HEK293 (cell line): ENCODE data around the gene S100A13.

ENCODE experiments used
- FEZF1 ChIP-seq: fragments of 450-650 bp; formaldehyde crosslinking; IDR thresholded peaks from 2 replicates; pipeline ENCODE4 v1.5.1; 2016; ENCODE audit warnings: missing biosample characterization, missing genetic modification characterization
- SP7 ChIP-seq: fragments of 450-650 bp; formaldehyde crosslinking; IDR thresholded peaks from 2 replicates; pipeline ENCODE4 v1.5.1; 2016; ENCODE audit warnings: missing biosample characterization, missing genetic modification characterization
- ZFP3 ChIP-seq: fragments of 450-650 bp; formaldehyde crosslinking; IDR thresholded peaks from 2 replicates; pipeline ENCODE4 v1.5.1; 2016; ENCODE audit warnings: low read depth, missing biosample characterization, missing genetic modification characterization
- ZFP69B ChIP-seq: fragments of 450-650 bp; formaldehyde crosslinking; IDR thresholded peaks from 2 replicates; pipeline ENCODE4 v1.5.1; 2016; ENCODE audit warnings: missing biosample characterization, missing genetic modification characterization
- ZNF140 ChIP-seq: fragments of 450-650 bp; formaldehyde crosslinking; IDR thresholded peaks from 2 replicates; pipeline ENCODE4 v1.5.1; 2016; ENCODE audit warnings: missing biosample characterization, missing genetic modification characterization
- ZNF302 ChIP-seq: fragments of 450-650 bp; formaldehyde crosslinking; IDR thresholded peaks from 2 replicates; pipeline ENCODE4 v1.5.1; 2016; ENCODE audit warnings: missing biosample characterization, missing genetic modification characterization, low read depth
- ZNF555 ChIP-seq: fragments of 450-650 bp; formaldehyde crosslinking; conservative IDR thresholded peaks from 2 replicates; pipeline ENCODE4 v1.5.1; 2017; ENCODE audit warnings: missing biosample characterization, mild to moderate bottlenecking, missing genetic modification characterization, inconsistent platforms
- ZNF561 ChIP-seq: fragments of 450-650 bp; IDR thresholded peaks from 2 replicates; pipeline ENCODE4 v1.5.1; 2018; ENCODE audit warnings: missing biosample characterization, missing genetic modification characterization, borderline replicate concordance
- ZNF610 ChIP-seq: fragments of 450-650 bp; formaldehyde crosslinking; IDR thresholded peaks from 2 replicates; pipeline ENCODE4 v1.5.1; 2016; ENCODE audit warnings: missing biosample characterization, missing genetic modification characterization, borderline replicate concordance
- ZNF747 ChIP-seq: fragments of 450-650 bp; formaldehyde crosslinking; IDR thresholded peaks from 2 replicates; pipeline ENCODE4 v1.5.1; 2016; ENCODE audit warnings: missing biosample characterization, missing genetic modification characterization
- ZNF792 ChIP-seq: fragments of 450-650 bp; formaldehyde crosslinking; IDR thresholded peaks from 2 replicates; pipeline ENCODE4 v1.5.1; 2016; ENCODE audit warnings: missing biosample characterization, missing genetic modification characterization
- TF ChIP-seq, protein P1 (sequence below): fragments of 450-650 bp; formaldehyde crosslinking; IDR thresholded peaks from 2 replicates; pipeline ENCODE4 v1.5.1; 2016; ENCODE audit warnings: missing biosample characterization, missing genetic modification characterization
- TF ChIP-seq, protein P2 (sequence below): fragments of 450-650 bp; formaldehyde crosslinking; IDR thresholded peaks from 2 replicates; pipeline ENCODE4 v1.5.1; 2016; ENCODE audit warnings: missing biosample characterization, missing genetic modification characterization, borderline replicate concordance
- TF ChIP-seq, protein P3 (sequence below): fragments of 450-650 bp; formaldehyde crosslinking; IDR thresholded peaks from 2 replicates; pipeline ENCODE4 v1.5.1; 2016; ENCODE audit warnings: missing biosample characterization, missing genetic modification characterization, borderline replicate concordance
- TF ChIP-seq, protein P4 (sequence below): fragments of 450-650 bp; formaldehyde crosslinking; IDR thresholded peaks from 2 replicates; pipeline ENCODE4 v1.5.1; 2016; ENCODE audit warnings: missing biosample characterization, missing genetic modification characterization, low read depth
- TF ChIP-seq, protein P5 (sequence below): sonication (generic); formaldehyde crosslinking; IDR thresholded peaks from 2 replicates; pipeline ENCODE4 v1.8.1; 2022; ENCODE audit warnings: mild to moderate bottlenecking, moderate library complexity, missing genetic modification reagents
- TF ChIP-seq, protein P6 (sequence below): fragments of 450-650 bp; formaldehyde crosslinking; IDR thresholded peaks from 2 replicates; pipeline ENCODE4 v1.5.1; 2016; ENCODE audit warnings: missing biosample characterization, missing genetic modification characterization

S100A13 gene

DNA sequence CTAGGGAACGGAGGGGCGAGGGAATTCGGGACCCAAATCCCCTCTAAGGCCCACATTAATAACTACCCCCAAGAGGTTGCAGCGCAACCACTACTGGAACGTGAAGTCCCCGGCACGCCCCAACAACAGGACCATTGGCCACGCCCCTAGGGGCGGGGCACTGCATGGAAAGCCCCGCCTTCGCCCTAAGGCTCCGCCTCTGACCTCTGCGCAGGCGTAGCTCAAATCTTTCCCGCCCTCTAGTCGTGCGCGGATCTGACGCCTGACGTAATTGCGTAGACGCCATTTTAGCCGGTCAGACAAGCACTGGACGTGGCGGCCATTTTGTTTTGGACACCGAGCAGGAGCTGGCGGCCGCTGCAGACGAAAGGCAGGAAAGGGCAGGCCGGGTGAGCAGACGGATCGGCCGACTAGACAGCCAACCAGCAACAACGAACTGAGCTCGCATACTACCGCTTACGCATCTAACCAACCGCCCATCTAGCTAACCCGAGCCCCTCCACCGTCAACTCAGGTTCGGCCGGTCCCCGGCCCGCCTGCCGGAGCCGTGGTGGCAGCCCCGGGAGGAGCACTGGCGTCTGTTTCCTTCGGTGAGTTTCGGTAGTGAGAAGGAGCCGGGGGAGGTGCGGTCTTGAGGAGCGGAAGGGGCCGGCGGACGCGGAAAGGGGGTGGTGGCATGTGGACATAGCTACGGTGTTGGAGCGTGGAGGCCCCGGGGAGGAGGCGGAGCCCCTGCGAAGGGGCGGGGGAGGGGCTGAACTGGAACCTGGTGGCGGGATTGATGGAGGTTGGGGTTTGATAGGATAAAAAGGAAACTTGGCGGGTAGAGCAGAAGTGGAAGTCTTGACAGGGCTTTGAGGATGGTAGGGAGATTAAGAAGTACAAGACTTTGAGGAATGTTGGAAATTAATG, 6.7 kb upstream of the S100A13 start, which contains the start of gene CHTOP (continued):
- TF ChIP-seq, protein P1, sequence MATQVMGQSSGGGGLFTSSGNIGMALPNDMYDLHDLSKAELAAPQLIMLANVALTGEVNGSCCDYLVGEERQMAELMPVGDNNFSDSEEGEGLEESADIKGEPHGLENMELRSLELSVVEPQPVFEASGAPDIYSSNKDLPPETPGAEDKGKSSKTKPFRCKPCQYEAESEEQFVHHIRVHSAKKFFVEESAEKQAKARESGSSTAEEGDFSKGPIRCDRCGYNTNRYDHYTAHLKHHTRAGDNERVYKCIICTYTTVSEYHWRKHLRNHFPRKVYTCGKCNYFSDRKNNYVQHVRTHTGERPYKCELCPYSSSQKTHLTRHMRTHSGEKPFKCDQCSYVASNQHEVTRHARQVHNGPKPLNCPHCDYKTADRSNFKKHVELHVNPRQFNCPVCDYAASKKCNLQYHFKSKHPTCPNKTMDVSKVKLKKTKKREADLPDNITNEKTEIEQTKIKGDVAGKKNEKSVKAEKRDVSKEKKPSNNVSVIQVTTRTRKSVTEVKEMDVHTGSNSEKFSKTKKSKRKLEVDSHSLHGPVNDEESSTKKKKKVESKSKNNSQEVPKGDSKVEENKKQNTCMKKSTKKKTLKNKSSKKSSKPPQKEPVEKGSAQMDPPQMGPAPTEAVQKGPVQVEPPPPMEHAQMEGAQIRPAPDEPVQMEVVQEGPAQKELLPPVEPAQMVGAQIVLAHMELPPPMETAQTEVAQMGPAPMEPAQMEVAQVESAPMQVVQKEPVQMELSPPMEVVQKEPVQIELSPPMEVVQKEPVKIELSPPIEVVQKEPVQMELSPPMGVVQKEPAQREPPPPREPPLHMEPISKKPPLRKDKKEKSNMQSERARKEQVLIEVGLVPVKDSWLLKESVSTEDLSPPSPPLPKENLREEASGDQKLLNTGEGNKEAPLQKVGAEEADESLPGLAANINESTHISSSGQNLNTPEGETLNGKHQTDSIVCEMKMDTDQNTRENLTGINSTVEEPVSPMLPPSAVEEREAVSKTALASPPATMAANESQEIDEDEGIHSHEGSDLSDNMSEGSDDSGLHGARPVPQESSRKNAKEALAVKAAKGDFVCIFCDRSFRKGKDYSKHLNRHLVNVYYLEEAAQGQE: peak; percentile 55
- TF ChIP-seq, protein P2, sequence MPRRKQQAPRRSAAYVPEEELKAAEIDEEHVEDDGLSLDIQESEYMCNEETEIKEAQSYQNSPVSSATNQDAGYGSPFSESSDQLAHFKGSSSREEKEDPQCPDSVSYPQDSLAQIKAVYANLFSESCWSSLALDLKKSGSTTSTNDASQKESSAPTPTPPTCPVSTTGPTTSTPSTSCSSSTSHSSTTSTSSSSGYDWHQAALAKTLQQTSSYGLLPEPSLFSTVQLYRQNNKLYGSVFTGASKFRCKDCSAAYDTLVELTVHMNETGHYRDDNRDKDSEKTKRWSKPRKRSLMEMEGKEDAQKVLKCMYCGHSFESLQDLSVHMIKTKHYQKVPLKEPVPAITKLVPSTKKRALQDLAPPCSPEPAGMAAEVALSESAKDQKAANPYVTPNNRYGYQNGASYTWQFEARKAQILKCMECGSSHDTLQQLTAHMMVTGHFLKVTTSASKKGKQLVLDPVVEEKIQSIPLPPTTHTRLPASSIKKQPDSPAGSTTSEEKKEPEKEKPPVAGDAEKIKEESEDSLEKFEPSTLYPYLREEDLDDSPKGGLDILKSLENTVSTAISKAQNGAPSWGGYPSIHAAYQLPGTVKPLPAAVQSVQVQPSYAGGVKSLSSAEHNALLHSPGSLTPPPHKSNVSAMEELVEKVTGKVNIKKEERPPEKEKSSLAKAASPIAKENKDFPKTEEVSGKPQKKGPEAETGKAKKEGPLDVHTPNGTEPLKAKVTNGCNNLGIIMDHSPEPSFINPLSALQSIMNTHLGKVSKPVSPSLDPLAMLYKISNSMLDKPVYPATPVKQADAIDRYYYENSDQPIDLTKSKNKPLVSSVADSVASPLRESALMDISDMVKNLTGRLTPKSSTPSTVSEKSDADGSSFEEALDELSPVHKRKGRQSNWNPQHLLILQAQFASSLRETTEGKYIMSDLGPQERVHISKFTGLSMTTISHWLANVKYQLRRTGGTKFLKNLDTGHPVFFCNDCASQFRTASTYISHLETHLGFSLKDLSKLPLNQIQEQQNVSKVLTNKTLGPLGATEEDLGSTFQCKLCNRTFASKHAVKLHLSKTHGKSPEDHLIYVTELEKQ (tag by site-specific recombination): peak; percentile 46; the same call in 1 of the 2 replicates
- TF ChIP-seq ZNF747 (no peak), ZNF555 (no peak), FEZF1 (peak; percentile 10; the same call in 1 of the 2 replicates), ZNF302 (tag by site-specific recombination) (no peak), SP7 (tag by site-specific recombination) (peak; percentile 90), ZFP3 (tag by site-specific recombination) (no peak), ZNF140 (tag by site-specific recombination) (no peak), ZFP69B (tag by site-specific recombination) (peak; percentile 85), ZNF610 (tag by site-specific recombination) (peak; percentile 80; the same call in 1 of the 2 replicates), ZNF792 (tag by site-specific recombination) (peak; percentile 65; the same call in 1 of the 2 replicates), ZNF561 (tag by site-specific recombination) (peak; percentile 80; the same call in 1 of the 2 replicates)
- TF ChIP-seq, protein P3, sequence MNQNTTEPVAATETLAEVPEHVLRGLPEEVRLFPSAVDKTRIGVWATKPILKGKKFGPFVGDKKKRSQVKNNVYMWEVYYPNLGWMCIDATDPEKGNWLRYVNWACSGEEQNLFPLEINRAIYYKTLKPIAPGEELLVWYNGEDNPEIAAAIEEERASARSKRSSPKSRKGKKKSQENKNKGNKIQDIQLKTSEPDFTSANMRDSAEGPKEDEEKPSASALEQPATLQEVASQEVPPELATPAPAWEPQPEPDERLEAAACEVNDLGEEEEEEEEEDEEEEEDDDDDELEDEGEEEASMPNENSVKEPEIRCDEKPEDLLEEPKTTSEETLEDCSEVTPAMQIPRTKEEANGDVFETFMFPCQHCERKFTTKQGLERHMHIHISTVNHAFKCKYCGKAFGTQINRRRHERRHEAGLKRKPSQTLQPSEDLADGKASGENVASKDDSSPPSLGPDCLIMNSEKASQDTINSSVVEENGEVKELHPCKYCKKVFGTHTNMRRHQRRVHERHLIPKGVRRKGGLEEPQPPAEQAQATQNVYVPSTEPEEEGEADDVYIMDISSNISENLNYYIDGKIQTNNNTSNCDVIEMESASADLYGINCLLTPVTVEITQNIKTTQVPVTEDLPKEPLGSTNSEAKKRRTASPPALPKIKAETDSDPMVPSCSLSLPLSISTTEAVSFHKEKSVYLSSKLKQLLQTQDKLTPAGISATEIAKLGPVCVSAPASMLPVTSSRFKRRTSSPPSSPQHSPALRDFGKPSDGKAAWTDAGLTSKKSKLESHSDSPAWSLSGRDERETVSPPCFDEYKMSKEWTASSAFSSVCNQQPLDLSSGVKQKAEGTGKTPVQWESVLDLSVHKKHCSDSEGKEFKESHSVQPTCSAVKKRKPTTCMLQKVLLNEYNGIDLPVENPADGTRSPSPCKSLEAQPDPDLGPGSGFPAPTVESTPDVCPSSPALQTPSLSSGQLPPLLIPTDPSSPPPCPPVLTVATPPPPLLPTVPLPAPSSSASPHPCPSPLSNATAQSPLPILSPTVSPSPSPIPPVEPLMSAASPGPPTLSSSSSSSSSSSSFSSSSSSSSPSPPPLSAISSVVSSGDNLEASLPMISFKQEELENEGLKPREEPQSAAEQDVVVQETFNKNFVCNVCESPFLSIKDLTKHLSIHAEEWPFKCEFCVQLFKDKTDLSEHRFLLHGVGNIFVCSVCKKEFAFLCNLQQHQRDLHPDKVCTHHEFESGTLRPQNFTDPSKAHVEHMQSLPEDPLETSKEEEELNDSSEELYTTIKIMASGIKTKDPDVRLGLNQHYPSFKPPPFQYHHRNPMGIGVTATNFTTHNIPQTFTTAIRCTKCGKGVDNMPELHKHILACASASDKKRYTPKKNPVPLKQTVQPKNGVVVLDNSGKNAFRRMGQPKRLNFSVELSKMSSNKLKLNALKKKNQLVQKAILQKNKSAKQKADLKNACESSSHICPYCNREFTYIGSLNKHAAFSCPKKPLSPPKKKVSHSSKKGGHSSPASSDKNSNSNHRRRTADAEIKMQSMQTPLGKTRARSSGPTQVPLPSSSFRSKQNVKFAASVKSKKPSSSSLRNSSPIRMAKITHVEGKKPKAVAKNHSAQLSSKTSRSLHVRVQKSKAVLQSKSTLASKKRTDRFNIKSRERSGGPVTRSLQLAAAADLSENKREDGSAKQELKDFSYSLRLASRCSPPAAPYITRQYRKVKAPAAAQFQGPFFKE: no peak
- TF ChIP-seq, protein P4, sequence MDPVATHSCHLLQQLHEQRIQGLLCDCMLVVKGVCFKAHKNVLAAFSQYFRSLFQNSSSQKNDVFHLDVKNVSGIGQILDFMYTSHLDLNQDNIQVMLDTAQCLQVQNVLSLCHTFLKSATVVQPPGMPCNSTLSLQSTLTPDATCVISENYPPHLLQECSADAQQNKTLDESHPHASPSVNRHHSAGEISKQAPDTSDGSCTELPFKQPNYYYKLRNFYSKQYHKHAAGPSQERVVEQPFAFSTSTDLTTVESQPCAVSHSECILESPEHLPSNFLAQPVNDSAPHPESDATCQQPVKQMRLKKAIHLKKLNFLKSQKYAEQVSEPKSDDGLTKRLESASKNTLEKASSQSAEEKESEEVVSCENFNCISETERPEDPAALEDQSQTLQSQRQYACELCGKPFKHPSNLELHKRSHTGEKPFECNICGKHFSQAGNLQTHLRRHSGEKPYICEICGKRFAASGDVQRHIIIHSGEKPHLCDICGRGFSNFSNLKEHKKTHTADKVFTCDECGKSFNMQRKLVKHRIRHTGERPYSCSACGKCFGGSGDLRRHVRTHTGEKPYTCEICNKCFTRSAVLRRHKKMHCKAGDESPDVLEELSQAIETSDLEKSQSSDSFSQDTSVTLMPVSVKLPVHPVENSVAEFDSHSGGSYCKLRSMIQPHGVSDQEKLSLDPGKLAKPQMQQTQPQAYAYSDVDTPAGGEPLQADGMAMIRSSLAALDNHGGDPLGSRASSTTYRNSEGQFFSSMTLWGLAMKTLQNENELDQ (tag by site-specific recombination): no peak
- TF ChIP-seq, protein P5, sequence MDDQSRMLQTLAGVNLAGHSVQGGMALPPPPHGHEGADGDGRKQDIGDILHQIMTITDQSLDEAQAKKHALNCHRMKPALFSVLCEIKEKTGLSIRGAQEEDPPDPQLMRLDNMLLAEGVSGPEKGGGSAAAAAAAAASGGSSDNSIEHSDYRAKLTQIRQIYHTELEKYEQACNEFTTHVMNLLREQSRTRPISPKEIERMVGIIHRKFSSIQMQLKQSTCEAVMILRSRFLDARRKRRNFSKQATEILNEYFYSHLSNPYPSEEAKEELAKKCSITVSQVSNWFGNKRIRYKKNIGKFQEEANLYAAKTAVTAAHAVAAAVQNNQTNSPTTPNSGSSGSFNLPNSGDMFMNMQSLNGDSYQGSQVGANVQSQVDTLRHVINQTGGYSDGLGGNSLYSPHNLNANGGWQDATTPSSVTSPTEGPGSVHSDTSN: no peak
- TF ChIP-seq, protein P6, sequence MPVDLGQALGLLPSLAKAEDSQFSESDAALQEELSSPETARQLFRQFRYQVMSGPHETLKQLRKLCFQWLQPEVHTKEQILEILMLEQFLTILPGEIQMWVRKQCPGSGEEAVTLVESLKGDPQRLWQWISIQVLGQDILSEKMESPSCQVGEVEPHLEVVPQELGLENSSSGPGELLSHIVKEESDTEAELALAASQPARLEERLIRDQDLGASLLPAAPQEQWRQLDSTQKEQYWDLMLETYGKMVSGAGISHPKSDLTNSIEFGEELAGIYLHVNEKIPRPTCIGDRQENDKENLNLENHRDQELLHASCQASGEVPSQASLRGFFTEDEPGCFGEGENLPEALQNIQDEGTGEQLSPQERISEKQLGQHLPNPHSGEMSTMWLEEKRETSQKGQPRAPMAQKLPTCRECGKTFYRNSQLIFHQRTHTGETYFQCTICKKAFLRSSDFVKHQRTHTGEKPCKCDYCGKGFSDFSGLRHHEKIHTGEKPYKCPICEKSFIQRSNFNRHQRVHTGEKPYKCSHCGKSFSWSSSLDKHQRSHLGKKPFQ: 0 out of 2 replicates have a peak, but pooled peaks have one; percentile 51
